NK-92 (cell line): ENCODE measurements around the gene INTS1.

ENCODE experiments used
- DNase-seq: peaks from one replicate; lab custom pipeline; 2025; ENCODE audit not compliant: unreplicated experiment; lab: John Stamatoyannopoulos, UW

Gene INTS1

DNA sequence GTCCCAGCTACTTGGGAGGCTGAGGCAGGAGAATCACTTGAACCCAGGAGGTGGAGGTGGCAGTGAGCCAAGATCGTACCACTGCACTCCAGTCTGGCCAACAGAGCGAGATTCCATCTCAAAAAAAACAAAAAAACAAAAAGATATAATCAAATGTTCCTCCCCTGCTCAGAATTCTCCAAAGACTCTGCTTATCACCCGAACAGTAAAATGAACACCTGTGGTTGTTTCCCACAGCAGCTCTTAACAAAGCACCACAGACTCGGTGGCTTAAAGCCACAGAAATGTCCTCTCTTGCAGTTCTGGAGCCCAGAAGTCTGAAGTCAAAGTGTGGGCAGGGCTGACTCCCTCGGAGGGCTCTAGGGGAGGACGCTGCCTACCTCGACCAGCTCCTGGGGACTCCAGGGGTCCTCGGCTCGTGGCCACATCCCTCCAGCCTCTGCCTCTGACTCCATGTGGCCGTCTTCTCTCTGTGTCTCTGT is 4.1 kb upstream of the INTS1 start:
- DNase-seq: no peak

DNA sequence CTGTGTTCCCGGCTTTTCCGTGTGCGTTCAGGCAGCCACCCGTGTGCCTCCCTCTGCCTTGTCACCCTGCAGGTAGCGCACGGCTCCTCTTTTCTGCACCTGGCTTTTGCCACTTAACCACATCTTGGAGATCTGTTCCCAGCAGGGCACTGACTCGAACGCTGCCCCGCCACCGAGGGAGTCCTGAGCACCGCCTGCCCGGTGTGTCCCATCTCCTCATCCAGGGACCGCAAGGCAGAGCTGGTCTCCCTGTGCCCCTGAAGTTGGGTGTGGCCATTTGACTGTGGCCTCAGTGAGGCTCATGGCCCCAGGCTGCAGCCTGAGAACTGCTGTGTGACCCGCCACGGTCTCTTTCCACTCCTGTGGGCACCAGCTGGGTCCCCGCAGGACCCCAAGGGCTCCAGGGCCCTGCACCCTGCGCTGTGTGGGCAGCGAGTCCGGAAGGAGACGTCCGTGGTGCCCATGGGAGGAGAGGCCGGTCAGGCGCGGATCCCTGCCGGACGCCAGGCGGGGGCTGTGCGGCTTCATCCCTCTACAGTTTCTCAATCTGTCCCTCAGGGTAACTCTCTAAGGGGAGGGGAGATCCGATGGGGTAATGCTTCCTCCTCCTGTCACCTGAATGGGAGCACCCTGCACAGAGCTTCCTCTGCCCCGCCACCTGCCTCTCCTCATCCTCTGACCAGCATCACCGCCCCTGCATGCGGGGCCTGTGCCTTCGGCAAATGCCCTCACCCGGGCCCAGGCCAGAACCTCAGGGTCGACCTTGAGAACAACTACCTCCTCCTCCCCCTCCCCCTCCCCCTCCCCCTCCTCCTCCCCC is 1.8 kb upstream of the INTS1 start:
- no peak for DNase-seq

DNA sequence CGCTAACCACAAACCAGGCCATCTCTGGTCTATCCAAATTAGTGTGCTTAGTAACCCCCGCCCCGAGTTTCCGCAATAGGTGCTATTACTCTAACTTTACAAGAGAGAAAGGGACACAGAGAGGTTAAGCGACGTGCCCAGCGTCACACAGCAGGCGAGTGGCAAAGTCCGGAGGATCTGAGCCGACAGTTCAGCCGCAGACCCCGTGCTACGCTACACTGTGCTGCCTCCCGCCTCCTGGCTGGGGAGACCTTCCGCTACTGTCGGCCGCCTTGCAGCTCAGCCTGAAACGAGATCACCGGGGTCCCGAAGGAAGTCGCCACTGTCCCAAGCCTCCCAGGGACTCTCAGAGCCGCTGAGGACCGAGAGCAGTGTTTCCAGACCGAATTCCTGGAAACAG is 799 bp downstream of the INTS1 start:
- DNase-seq: no peak

DNA sequence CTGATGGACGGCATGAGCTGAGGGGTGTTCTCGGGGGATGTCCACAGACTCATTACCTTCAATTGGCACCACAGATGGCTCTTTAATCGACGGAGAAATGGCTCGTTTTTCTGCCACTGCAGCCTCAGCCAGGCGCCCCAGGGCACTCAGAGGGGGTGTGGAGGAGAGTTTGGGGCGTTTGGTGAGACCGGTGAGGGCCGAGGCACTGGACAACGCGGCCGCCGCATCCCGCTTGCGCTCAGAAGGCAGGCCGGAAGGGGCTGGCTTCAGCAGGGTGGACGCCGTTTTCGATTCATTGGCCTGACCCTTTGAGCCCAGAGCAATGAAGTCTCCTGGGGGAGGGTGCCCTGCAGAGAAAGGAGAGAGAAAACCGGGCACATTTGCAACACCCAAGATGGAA is 1.3 kb downstream of the INTS1 start:
- no peak for DNase-seq

DNA sequence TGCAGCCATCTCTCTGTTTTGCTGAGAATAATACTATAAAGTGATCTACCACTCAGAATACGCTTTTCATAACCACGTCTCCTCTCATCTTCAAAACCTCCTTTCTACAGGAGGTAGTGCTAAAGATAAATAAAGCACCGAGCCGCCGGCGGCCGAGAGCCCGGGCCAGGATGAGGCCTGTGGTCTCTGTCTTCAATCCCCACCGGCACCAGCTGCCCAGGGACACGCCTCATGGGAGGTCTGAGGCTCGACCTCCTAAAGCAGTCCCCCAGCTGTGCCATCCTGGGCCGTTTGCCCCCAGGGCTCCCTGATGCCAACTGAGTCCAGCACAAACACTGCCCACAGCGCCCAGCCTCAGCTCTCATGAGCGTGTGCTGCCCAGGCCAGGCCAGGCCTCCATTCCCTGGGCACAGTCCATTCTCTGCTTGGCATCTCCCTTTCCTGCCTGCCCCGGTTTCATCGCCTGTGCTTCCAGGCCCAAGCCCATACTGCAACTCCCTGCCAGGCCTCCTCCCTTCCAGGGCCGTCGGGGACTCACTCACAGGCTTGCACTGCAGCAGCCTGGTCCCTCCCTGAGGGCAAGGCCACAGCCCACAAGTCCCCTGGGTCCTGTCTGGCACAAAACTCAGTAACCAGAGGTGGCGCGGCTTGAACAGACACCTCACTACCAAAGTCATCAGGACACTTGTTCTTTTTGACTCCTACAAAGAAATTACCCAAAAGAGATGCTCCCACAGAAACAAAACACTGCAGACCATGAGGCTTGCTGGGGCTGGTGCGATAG is 2.5 kb downstream of the INTS1 start:
- no peak for DNase-seq

DNA sequence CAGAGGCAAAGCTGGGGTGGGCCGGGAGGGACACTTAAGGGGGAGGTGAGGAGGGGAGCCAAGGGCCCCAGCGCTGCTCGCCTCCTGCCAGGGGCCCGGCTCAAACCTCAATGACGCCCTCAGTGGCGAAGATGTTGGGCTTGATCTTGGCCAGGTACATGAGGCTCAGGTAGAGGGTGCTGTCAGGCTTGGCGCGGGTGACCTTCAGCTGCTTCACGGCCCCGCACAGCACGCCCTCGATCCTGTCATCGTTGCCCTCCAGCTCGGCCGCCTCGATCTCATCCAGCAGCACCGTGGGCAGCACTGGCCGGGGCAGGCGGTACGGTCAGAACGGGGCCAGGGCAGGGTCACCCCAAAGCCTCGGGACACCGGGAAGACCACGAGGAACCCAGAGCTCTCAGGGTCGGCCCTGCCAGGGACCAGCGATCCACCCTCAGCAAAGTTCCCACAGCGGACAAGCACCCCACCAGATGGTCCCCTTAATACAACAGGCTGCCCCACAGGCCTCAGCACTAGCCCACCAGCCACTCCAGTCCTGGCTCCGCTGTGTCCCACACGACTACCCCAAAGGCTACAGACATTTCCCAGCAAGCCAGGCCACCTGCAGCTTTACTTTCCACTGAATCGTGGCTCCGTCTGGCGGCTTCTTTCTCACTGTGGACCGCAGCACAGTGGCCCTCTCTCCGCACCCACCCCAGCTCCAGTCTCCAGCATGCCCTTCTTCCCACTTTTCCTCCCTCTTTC is 4.0 kb downstream of the INTS1 start:
- DNase-seq: no peak

DNA sequence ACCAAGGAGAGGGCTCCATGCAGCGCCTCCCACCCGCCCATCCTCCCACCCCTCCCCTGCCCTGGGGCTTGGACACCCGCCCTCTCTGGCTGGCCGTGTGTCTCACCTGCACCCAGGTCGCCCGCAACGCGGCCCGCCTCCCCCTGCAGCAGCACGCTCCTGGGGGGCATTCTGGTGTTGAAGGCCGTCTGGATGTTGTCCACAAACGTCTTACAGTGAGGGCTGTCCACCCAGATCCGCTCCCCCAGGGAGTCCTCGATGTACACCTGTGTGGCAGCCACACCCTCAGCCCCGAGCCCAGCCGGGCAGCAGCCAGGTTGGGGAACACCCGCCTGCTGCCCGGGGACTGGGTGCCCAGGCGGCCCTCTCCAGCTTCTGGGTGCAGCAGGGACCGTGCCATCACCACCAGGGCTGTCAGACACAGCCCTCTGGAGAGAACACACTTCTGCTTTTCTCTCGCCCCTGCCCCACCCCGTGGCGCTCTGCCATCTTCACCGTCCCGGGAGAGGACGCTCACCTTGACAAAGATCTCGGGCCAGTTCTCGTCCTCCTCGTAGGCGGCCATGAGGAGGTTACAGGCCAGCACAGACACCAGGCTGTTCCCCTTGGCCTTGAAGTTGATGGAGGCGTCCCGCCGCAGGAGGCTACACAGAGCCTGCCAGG is 4.7 kb downstream of the INTS1 start:
- no peak for DNase-seq

DNA sequence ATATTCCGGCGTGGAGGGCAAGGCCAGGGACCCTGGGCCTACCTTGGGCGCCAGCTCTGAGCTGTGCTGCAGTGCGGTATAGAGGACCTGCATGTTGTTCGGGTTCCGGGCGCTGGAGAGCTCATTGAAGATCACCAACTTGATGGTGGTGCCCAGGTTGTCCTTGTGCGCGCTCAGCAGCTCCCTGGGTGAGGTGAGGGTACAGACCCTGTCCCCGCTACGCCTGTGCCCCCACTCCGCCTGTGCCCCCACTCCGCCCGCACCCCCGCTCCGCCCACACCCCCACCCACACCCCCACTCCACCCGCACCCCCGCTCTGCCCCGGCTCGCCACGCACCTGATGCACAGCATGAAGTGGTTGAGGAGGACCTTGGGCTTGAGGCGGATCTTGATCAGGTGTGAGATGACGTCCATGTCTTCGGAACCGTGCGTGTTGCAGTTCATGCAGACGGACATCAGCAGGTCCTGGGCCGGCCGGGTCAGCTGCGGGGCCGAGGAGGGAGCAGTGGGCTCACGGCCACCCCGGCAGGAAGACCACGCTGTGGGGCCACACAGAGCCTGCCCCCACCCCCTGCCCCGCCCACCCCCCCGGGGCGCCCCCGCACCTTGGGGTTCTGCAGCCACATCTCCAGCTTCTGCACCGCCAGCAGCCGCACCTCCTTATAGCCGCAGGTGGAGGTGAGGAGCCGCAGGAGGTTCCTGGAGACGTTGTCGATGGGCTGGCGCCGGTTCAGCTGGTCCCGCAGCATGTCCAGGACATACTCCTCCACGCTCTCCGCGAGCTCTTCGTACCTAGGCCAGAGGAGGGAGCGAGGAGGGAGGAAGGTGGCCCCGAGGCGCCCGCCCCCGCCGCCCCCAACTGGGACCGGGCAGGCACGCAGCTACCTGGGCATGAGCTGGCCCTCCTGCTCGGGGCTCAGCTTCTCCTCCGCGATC is 5.6 kb downstream of the INTS1 start:
- DNase-seq: no peak

DNA sequence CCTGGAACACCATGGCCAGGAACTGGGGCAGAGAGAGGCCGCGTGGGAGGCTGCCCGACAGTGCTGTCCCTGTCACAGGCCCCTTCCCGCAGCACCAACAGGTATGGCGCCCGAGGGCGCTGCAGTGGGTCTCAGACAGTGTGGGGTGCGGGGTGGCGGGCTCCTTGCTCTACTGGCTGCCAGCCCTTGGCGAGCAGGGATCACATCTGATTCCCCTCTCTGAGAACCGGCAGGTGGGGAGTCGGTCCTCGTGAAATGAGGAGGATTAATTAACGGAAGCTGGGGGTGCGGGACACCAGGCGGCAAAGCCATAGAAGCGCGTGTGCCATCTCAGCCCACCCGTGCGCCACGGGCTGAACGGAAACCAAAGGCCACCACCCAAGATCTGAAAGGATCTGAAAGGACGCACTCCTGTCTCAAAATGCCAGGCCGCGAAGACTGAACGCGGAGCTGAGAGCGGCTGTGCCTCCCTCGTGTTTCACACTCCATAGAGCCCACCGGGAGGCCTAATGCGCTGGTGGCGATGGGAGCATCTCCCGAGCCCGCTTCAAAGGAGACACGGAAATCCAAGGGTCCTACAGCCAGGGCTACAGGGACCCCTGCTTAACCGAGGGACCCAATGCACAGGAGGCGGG is 6.8 kb downstream of the INTS1 start:
- DNase-seq: no peak

DNA sequence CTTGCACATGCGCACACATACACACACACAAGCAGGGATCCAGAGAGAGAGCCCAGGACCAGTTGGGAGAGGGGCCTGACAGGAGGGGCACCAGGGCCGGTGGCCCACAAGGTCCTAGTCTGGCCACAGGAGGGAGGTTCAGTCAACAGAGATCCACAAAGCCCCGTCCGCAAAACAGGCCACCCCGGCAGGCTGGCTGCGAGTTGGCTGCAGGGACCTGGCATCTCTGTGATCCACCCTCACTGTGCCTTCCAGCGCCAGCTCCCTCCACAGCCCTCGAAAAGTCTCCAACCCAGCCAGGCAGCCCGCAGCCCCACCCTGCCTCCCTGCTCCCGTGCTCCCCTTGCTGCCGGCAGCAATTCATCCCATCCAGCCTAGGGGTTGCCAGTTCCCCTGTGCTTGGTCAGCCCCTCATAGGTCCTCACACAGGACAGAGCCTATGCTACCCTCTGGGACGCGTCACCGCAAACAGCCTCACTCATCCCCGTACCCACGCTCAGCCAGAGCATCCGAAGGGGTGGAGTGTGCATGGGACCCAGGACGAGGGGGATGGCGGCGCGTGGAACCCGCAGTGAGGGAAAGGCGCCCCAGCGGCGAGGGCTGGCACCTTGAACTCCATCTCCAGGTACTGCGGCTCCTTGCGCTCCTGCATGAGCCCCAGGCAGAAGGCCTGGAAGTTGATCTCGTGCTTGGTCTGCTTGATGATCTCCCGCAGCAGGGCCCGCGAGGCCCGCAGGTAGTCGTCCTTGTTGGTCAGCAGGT is 7.5 kb downstream of the INTS1 start:
- no peak for DNase-seq

DNA sequence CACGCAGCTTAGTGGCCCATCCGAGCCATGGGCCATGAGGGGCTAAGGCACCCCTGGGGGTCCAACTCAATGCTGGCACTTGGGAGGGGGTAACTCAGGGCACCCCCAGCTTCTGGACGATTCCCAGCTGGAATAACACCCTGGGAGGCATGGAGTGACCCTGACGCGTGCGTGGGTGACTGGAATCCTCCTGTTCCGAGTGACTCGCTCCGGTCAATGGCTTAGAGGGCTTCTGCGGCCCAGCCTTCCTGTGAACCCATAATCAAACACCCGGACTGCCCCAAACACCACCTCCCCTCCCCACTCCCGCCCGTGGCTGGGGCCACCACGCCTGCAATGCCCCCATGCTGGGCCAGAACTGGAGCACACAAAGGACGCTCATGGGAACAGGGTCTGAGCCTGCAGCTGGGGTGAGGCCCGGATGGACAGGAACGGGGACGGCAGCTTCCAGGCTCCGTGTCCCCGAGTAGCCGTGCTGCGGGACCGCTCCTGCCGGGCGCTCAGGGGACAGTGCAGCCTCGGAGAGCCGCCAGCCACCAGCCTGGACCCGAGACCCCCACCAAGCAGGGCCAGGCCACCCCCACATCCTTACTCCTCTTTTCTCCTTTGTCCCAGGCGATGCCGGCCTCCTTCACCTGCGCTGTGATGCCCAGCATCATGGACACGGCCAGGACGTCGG is 8.5 kb downstream of the INTS1 start:
- no peak for DNase-seq

DNA sequence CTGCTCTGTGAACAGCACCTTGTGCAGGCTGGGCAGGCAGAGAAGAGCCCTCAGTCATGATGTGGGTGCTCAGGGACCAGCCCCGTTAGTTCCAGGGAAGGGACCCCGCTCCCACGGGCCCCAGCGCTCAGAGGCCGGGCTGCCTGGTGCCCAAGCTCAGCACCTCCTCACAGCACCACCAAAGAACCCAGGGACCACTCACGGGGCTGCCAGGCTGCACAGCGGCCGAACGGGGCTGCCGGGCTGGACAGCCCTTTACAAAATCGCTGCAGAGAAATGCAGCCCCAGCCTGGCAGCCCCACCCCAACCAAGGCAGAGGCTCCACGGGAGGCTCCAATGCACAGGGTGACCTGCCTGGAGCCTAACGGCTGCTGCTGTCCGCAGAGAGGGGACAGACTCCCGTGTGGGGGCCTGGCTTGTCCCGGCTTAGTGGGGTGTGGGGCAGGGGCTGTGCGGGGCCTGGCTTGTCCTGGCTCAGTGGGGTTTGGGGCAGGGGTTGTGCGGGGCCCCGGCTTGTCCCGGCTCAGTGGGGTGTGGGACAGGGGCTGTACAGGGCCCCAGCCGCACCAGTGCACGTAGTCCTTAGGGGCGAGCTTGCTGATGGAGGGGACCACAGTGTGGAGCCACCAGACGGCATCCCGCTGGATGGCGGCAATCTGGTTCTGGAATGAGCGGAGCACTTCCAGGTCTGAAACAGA is 9.2 kb downstream of the INTS1 start:
- no peak for DNase-seq

DNA sequence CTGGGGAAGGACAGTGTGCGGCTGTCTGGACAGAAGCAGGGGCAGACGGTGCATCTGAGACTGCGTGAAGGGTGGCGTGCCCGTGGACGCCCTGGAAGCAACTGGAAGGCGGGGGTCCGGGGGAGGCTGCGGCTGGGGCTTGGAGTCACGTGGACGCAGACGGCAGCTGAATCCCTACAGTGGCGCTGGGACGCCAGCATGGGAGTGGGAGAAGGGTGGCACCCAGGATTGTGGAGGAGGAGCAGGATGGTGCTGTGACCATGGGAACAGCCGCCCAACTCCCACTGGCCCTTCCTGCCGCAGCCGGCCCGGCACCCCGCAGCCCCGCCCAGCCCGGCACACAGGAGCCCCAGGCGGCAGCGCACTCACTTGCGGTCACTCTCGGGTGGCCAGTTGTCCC is 9.7 kb downstream of the INTS1 start:
- DNase-seq: no peak

DNA sequence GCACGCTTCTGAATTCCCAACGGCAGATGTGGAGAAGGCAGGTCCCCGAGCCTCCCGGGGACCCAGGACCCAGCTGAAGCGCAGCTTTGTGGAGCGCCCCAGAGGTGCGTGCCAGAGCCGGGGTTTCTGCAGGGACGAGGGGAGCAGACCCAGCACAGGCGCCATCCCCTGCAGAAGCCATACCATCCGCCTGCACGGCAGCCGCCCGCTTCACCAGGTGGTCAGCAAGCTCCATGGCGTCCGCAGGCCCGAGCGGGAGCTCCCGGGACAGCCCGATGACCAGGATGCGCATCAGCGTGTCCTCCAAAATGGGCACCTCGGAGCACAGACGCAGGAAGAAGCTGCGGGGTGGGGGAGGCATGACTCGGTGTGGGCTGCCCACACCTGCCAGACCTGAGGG is 10.6 kb downstream of the INTS1 start:
- no peak for DNase-seq

DNA sequence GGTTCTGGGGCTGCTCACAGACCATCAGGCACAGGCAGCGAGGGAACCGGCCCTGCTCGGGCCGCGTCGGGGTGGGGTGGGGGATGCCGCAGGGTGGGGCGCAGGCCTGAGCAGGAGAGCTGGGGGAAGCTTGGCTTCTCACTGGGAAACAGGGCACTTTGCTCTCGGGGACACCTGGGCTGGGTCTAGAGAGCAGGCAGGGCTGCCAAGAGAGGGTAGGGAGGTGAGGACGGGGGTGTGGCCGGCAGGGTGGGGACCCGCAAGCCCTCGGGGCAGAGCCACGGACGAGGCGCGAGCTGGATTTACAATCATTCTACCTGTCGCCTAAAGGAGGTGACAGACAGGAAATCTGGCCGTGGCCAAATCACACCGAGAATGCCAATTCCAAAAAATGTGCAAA is 11.1 kb downstream of the INTS1 start:
- no peak for DNase-seq

DNA sequence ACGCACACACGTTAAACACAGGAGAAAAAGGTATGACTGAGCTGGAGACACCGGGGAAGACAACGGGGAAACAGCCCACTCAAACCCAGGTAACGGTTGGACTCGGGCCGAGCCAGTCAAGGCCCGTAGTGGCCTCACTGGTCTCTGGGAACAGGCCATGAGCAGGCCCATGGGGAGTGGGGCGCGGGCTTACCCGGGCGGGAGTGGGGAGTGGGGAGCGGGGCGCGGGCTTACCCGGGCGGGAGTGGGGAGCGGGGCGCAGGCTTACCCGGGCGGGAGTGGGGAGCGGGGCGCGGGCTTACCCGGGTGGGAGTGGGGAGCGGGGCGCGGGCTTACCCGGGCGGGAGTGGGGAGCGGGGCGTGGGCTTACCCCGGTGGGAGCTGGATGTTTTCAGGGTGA is 11.5 kb downstream of the INTS1 start:
- DNase-seq: no peak

DNA sequence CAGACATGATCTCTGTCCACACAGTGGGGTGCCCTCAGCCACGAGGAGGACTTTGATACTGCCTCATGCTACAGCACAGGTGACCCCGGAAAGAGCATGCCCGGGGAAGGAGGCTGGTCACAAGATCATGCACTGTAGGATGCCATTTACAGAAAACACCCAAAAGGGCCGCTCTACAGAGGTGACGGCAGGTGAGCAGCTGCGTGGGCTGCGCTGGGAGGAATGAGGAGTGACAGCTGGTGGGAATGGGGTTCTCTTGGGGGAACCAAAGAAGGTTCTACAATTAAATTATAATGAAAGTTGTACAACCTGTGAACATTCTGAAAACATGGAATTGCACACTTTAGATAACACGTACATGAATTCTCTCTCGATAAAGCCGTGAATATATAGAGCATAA is 12.0 kb downstream of the INTS1 start:
- DNase-seq: no peak

DNA sequence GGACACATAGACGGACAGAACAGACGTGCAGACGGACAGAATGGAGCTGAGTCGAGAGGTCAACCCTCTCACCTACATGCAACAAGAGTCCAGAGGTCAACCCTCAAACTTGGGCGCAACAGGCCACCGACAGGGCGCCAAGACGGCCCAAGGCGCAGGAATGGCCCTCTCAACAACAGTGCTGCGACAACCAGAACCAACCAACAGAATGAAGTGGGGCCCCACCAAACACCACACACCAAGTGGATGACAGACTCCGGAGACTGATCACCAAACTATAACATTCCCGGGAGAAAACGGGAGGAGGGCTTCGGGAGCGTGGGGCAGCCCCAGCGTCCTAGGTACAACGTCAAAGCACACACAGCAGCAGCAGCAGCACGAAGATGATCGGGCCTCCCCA is 13.4 kb downstream of the INTS1 start:
- DNase-seq: no peak
